Measurements from ENCODE around the gene TM9SF3. TPM values are rescaled to one million over a fixed set of nuclear protein-coding genes. Genes with fewer than 3 reads are reported as not detected.

Gene TM9SF3
- total and polyA plus RNA-seq, 2 donors (not counting 1 experiment from before 2014, with no cell fraction given): 6.9 to 63.4 TPM

- Histone ChIP-seq H3K79me2 (ENCODE audit: control insufficient read depth, insufficient read depth, low read length) (peaks cover 95% of the 10 kb centered on the region), H2AFZ (ENCODE audit: insufficient read depth, low read depth, low read length, poor library complexity, severe bottlenecking) (no peak overlapping the region), H3K27me3 (replicated peaks in 1 of 4; ENCODE audit: control extremely low read depth in 1 of 4, control insufficient read depth in 3 of 4, insufficient read depth in 4 of 4, low read length in 3 of 4) (no peaks in the 10 kb centered on the region), H3K4me1 (ENCODE audit: control insufficient read depth in 2 of 2, insufficient read depth in 2 of 2, low read length in 2 of 2) (no peaks in the 10 kb centered on the region), H3K4me3 (ENCODE audit: control extremely low read depth in 1 of 5, extremely low read depth in 1 of 5, insufficient read depth in 1 of 5, low read depth in 2 of 5, low read length in 4 of 5) (no peak overlapping the region), H3K9ac (ENCODE audit: low read length) (no peak overlapping the region), H4K20me1 (ENCODE audit: control insufficient read depth, insufficient read depth, low read length, poor library complexity, severe bottlenecking) (peaks cover 45% of the 10 kb centered on the region), H3K9me3 (ENCODE audit: control extremely low read depth in 1 of 3, control insufficient read depth in 2 of 3, insufficient read depth in 1 of 3, low read length in 2 of 3) (no peaks in the 10 kb centered on the region), H3K27ac (ENCODE audit: low read length in 2 of 2) (peak overlapping the region in 1 of 2 donors; percentile 27), H3K4me2 (replicated peaks; ENCODE audit: low read depth, low read length, poor library complexity, severe bottlenecking) (no peak overlapping the region), H3K36me3 (replicated peaks in 1 of 2; ENCODE audit: control extremely low read depth in 1 of 2, control insufficient read depth in 1 of 2, extremely low read depth in 1 of 2, insufficient read depth in 2 of 2, low read length in 1 of 2) (peaks cover 28 to 81% of the 10 kb centered on the region in 2 experiments)
- 100% methylated on average over 2 of the region's 4 CpGs for WGBS (ENCODE audit: insufficient coverage)
- TF ChIP-seq, protein P1, sequence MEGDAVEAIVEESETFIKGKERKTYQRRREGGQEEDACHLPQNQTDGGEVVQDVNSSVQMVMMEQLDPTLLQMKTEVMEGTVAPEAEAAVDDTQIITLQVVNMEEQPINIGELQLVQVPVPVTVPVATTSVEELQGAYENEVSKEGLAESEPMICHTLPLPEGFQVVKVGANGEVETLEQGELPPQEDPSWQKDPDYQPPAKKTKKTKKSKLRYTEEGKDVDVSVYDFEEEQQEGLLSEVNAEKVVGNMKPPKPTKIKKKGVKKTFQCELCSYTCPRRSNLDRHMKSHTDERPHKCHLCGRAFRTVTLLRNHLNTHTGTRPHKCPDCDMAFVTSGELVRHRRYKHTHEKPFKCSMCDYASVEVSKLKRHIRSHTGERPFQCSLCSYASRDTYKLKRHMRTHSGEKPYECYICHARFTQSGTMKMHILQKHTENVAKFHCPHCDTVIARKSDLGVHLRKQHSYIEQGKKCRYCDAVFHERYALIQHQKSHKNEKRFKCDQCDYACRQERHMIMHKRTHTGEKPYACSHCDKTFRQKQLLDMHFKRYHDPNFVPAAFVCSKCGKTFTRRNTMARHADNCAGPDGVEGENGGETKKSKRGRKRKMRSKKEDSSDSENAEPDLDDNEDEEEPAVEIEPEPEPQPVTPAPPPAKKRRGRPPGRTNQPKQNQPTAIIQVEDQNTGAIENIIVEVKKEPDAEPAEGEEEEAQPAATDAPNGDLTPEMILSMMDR (IDR thresholded peaks at IDR 0.05): no peak
- CTCF ChIA-PET: interaction anchor here (4.2 kb wide), 1 partner anchor 9 kb away, joined by 22 read pairs; no protein-coding TSS in a partner anchor
- Mint-ChIP-seq H3K4me1 (peaks cover 4% of the 10 kb centered on the region), H3K9me3 (ENCODE audit: insufficient read depth) (no peaks in the 10 kb centered on the region), H3K27me3 (no peaks in the 10 kb centered on the region), H3K4me3 (no peak overlapping the region), H3K27ac (peak overlapping the region; percentile 12)
- DNase-seq (no peak), ATAC-seq (ENCODE audit: low read depth) (no peak)
- intact Hi-C loops (cut with micrococcal nuclease): no loop called here
- POLR2A ChIA-PET: interaction anchor here (0.6 kb wide), 1 partner anchor 46 kb away, joined by 4 read pairs; no protein-coding TSS in a partner anchor
These were observed 46.3 kb upstream of the TM9SF3 start for GRCh38 chr10:96632974-96633710.

DNA sequence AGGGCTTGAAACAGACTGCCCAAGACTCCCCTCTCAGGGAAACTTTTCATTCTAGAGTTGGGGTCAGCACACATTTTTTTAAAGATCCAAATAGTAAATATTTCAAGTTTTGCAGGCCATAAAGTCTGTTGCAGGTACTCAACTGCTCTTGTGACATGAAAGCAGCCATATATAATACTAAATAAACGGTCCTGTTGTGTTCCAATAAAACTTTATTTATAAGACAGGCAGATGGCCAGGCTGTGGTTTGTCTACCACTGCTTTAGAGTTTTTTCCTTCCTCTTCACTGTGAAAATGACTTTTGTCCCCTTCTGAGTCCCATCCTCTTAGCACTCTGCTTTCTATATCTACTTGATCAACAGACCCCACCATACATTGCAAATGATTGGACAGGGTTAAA, 40.5 kb upstream of the TM9SF3 start:
- no peak overlapping the region for H3K27ac Mint-ChIP-seq
- no peak overlapping the region for H3K4me3 ChIP-seq (ENCODE audit: control extremely low read depth in 1 of 5, extremely low read depth in 1 of 5, insufficient read depth in 1 of 5, low read depth in 2 of 5, low read length in 4 of 5)
- no CpG with 5 or more reads among the region's 1 CpG for WGBS (ENCODE audit: insufficient coverage)
- peaks cover 2% of the 10 kb centered on the region for H3K4me1 Mint-ChIP-seq
- H2AFZ ChIP-seq (ENCODE audit: insufficient read depth, low read depth, low read length, poor library complexity, severe bottlenecking): no peak overlapping the region
- no peak overlapping the region for H3K4me3 Mint-ChIP-seq
- no peaks in the 10 kb centered on the region for H3K27me3 ChIP-seq (replicated peaks in 1 of 4; ENCODE audit: control extremely low read depth in 1 of 4, control insufficient read depth in 3 of 4, insufficient read depth in 4 of 4, low read length in 3 of 4)
- POLR2A ChIA-PET: no interaction called here
- TF ChIP-seq, protein P1 (IDR thresholded peaks at IDR 0.05): no peak
- no peak for TF ChIP-seq EZH2 (IDR thresholded peaks at IDR 0.05; ENCODE audit: borderline replicate concordance, insufficient read depth, low read depth, low read length, poor library complexity, severe bottlenecking)
- H3K79me2 ChIP-seq (ENCODE audit: control insufficient read depth, insufficient read depth, low read length): peaks cover 86% of the 10 kb centered on the region
- H3K9me3 ChIP-seq (ENCODE audit: control extremely low read depth in 1 of 3, control insufficient read depth in 2 of 3, insufficient read depth in 1 of 3, low read length in 2 of 3): no peaks in the 10 kb centered on the region
- H3K9me3 Mint-ChIP-seq (ENCODE audit: insufficient read depth): no peaks in the 10 kb centered on the region
- H4K20me1 ChIP-seq (ENCODE audit: control insufficient read depth, insufficient read depth, low read length, poor library complexity, severe bottlenecking): peaks cover 70% of the 10 kb centered on the region
- H3K36me3 ChIP-seq (replicated peaks in 1 of 2; ENCODE audit: control extremely low read depth in 1 of 2, control insufficient read depth in 1 of 2, extremely low read depth in 1 of 2, insufficient read depth in 2 of 2, low read length in 1 of 2): peaks cover 14 to 94% of the 10 kb centered on the region in 2 experiments
- H3K4me2 ChIP-seq (replicated peaks; ENCODE audit: low read depth, low read length, poor library complexity, severe bottlenecking): no peak overlapping the region
- intact Hi-C loops (cut with micrococcal nuclease): loop anchor here (10.0 kb wide), 1 partner anchor 232 kb away; no protein-coding TSS in a partner anchor
- H3K9ac ChIP-seq (ENCODE audit: low read length): no peak overlapping the region
- H3K27ac ChIP-seq (ENCODE audit: low read length in 2 of 2): no peak overlapping the region
- CTCF ChIA-PET: no interaction called here
- no peaks in the 10 kb centered on the region for H3K27me3 Mint-ChIP-seq
- H3K4me1 ChIP-seq (ENCODE audit: control insufficient read depth in 2 of 2, insufficient read depth in 2 of 2, low read length in 2 of 2): no peaks in the 10 kb centered on the region
- DNase-seq (no peak), ATAC-seq (ENCODE audit: low read depth) (no peak)
